HG03460 (cell line): ENCODE data around the gene GOLGB1.

Experiments used
- ATAC-seq: cut with Tn5 transposase; IDR thresholded peaks from one replicate; pipeline ENCODE4 v1.9.1; 2021; ENCODE audit not compliant: unreplicated experiment

GOLGB1 gene

DNA sequence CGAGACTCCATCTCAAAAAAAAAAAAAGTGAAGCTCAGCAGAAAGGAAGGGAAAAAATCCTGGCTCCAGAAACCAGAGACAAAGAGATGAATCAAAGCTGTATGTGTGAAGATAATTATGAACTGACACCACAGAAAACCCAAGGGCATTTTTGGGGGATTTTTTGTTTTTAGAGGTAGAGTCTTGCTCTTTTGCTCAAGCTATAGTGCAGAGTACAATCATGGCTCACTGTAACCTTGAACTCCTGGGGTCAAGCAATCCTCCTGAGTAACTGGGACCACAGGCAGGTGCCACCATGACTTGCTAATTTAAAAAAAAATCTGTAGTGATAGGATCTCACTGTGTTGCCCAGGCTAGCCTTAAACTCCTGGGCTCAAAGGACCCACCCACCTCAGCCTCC is 111.6 kb downstream of the GOLGB1 start:
- no peak for ATAC-seq

DNA sequence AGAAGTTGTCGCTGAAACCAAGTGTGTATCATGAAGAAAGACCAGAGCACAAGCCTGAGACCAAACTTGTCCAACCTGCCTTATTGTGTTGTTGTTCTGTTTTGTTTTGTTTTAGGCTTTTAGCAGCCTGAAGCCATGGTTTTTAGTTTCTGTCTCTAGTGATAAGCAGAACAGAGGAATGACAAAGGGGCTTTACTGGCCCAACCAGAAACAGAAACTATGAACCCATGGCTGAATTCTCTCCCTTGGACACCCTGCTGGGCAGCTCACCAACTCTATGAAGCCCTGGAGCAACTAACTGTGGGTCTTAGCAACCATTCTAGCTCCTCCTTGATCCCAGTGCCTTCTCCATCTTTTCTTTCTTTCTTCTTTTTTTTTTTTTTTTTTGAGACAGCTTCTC is 119.2 kb downstream of the GOLGB1 start:
- ATAC-seq: peak; percentile 50

DNA sequence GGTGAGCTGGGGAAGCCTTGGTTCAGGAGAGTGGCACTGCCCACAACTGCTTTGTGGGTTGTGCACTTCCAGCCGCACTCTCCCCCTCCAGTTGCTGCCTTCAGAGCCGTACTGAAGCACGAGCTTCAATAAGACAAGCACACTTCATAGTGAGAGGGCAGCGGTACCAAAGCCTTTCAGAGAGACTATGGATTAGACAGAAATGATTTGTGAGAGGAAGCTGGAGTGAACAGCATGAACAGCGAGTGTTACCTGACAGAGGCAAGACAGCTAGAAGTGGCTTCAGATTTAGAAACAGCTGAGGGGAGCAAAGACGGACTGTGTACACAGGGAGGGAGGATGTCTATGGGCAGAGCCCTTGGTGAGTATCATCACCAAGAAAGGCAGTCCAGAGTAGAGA is 119.9 kb downstream of the GOLGB1 start:
- no peak for ATAC-seq

- no peak for ATAC-seq
Measured at GRCh38 chr3:121627622-121628021, 121.9 kb downstream of the GOLGB1 start.

DNA sequence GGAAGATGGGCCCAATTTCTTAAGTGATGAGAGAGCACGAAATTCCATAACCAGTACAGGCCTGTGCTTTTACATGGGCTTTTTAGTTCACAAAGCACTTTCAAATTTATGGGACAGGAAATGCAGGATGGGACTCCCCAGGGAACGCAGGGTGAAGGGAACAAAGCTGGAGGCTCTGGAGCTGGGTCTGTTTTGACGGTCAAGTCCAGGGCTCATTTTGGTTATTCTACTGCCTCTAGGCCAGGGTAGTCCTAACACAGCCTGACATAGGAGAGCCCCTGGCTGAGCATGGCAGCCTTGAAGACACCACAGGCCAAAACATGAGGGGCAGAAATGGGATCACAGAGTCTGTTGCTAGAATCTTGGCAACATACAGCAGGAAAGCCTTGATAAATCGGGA is 122.3 kb downstream of the GOLGB1 start:
- no peak for ATAC-seq

- no peak for ATAC-seq
Measured at GRCh38 chr3:121626495-121626894, 123.0 kb downstream of the GOLGB1 start.

DNA sequence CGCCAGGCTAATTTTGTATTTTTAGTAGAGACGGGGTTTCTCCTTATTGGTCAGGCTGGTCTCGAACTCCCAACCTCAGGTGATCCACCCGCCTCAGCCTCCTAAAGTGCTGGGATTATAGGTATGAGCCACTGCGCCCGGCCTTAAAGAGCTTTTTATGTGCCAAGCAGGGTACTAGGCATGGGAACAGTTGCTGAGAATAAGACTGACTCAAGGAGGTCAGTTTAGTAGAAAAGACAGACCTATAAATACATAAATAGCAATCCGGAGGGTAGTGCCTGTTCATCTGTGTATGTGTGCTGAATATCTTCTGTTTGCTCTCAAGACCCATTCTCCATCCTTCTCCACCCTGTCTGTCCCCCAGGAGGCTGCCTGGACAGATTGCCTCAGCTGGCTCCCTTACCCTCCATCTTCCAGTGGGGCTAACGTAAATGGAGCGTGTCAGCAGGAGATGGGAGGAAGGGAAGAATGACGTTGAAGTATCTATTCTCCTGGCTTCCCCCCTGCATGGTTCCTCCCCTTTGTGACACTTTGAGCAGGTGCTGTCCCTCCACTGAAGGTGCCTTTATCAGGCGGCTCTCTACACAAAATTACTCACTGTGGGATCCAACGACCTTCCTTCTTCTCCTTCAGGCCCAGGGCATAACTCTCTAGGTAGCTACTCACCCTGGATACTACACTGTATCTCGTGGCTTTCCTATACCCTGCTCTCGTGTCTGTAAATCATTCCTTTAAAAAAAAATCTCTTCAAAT is 125.2 kb downstream of the GOLGB1 start:
- ATAC-seq: no peak

GRCh38 chr3:121621491-121621890 is 128.1 kb downstream of the GOLGB1 start:
- no peak for ATAC-seq

GRCh38 chr3:121619691-121620090 is 129.8 kb downstream of the GOLGB1 start:
- ATAC-seq: no peak
